Activated T-cell treated with anti-CD3 and anti-CD28 coated beads for 48 hours (primary cell): ENCODE data around the gene LACC1.

ENCODE experiments used
- DNase-seq: peaks from one replicate; pipeline ENCODE4 v3.0.0-alpha.2; 2020; ENCODE audit warnings: low read depth

Gene LACC1

DNA sequence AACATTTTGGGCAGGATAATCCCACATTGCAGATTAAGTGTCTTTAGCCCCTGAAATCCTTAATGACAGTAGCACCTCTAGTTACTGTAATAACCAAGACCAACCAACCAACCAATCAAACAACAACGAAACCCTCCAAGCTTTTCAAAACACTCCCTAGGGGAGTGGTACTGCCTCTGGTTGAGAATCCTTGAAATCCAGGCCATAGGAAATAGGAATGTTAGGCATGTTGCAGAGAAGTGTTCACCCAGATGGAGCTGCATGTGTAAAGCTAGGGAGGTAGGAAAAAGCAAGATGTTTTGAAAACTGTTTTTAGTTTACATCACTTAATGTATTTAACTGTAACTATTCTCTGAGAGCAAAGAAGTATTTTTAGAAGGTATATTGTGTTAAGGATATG lies 4.5 kb downstream of the LACC1 start:
- DNase-seq = no peak

DNA sequence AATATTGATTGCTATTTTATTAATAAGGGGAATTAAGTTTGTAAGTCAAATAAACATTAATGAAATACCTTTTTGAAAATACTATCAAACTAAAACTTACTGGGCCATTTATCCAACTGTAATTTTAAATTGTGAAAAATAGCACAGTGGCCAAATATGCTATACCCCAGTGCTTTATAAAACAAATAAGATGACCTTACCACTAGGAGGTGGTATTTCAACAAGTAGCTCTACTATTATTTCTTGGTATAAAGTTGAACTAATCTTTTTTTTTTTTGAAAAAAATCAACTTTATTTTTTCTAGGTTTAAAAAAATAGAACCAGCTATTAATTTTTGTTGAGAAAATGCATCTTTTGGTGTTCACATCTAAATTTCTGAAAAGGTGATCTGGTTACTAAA lies 14.7 kb downstream of the LACC1 start:
- DNase-seq = no peak

DNA sequence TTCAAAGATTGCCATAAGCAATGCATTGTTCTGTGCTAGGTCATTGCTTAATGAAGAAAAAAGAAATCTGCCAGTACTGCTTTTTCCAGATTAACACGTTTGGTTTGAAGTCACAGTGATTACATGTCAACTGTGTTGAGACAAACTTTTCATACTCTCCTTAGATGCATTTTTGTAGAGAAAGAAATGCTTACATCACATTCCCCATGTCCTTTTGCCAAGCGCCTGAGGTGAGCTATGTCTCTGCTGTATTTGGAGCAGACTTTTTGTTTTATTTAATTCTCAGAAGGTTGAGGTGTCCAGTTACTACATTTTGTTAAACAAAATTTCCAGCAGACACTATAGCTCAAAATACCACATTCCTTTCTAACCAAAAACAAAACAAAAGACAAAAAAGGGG lies 16.2 kb downstream of the LACC1 start:
- DNase-seq = no peak

DNA sequence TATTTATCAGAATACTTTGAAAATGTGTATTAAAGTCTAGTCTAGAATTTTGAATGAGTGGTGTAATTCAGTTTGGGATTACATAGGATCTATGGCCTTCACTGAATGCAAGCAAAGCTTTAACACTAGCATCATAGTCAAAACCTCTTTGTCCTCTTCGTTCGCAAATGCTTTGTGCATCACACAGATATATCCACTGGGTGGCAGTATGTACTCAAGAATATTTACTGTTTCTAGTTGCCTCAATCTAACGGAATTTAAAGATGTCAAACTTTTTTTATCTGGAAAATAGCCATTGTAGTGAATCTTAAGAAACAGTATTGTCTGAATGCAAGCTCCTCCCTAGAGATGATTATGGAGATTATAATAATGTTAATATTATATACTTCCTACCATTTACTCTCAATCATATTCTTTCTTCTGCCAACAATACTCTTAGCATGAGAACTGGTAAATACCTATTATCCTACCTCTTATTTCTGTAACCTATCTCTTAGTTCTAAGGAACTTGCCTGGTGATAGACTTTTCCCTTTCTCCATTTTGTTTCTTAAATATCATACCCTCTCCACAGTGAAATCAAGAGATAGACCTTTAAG lies 25.8 kb downstream of the LACC1 start:
- no peak for DNase-seq

DNA sequence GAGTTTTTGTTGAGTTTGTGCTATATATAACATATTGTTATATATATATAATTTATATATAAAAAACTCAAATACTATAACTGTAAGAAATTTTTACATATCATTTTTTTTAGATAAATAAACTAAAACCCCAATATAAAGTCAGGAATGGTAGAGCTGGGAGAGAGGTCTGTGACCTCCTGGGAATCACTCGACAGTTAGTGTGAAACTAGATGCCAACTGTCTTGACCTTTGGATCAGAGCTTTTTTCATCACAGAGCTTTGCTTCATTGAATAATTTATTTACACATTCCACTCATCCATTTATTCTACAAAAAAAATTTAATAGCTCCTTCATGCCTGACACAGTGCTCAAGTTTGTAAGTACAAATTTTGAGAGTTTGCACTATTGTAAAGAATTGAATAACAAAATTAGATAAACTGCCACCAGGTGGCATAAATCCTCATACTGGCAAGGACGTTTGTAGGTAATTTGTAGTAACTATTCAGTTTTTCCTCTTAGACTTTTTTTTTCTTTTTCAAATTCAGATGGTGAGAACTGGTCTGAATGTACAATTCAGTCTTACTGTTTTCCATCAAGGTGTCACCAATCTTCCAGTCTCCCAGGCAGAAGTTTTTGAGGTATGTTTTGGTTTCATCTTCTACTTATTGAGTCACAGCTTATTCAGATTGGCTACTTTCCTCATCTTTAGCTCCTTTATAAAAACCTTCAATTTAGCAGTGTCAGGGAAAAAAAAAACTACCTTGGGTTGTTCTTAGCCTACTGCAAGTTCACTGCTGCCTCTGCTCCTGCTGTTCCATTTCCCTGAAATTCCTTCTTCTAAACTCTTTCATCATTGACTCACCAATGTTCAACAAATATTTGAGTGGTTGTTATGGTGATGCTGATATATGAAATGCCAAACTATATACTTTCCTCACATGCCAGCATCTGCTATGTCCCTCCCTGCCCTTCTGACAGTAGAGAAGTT lies 28.7 kb downstream of the LACC1 start:
- DNase-seq = no peak

DNA sequence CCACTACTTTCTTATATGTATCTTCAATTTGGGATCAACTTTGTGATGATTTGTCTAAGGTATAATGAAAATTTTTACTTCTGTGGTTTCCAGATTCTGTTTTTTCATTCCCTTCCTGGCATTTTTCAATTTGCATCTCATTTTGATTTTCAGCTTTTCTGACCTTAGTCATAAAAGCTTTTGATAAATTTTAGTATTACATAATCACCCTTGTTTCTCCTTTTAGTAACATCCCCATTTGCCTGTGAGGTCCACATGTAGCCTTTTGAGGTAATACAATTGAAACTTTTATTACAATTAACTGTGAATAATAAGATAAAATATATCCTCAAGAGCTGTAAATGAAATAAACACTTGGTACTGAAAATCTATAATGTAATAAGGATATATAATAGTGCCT lies 31.2 kb downstream of the LACC1 start:
- DNase-seq = no peak

DNA sequence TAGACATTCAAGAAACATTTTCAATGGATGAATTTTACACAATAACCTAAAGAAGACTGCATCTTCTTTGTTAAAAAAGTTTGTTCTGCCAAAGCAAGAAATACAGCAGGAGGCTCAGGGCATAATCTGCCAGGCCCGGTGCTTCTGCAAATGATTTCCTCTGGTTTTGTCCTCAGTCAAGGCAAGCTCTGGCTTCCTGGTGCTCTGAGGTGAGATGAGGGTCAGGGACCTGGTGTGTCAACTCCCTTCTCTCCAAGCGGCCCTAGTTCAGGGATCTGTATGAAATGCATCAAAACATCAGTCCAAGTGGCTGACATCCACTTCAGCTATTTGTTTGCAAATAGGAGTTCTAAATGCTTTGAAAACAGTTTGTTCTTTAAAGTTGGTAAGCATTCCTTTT lies 31.6 kb downstream of the LACC1 start:
- no peak for DNase-seq

DNA sequence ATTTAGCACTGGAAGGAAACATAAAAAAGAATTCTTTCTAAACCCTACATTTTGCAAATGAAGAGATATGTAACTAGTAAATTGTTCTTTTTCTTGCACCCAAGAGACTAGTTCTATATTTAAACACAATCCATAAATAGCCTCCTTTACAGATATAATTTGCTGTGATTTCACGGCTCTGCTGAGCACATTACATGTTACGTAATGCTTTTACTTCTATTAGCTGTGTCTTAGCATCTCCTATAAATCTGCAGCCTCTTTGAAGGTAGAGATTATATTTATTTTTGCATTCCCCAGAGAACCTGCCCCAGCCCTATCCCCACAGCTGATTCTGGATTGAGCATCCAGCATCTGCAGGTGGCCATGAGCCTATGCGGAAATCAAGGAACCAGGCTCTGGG lies 32.2 kb downstream of the LACC1 start:
- no peak for DNase-seq

DNA sequence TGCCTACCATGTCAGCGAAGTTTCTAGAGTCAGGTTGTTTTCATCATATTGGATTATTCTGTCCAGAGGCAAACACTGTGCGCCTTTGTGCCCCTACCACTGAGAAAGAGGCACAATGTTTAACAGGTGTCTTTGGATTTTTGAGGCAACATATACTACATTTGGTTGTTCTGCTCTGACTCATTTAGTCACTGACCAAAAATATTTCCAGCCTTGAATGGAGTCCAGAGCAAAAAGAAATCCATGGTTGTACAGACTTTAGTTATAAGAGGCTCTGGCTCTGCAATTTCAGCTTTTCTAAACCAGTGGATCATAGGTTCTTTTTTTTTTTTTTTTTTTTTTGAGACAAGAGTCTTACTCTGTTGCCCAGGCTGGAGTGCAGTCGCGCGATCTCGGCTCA lies 35.7 kb downstream of the LACC1 start:
- no peak for DNase-seq

DNA sequence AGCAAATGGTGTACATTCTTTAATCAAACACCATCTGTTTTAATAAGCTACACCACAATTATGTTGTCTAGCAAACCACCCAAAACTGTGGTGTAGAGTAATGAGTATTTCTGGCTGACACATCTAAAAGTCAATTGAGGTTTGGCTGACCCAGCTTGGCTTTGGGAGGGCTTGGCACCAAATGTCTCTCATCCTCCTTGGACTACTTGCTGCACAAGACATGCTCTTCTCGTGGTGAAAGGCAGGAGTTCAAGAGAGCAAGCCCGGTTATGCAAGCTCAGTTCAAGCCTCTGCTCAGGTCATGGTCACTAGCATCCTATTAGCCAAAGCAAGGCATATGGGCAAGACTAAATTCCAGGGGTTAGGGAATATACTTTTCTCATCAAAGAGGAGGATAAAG lies 37.1 kb downstream of the LACC1 start:
- no peak for DNase-seq

DNA sequence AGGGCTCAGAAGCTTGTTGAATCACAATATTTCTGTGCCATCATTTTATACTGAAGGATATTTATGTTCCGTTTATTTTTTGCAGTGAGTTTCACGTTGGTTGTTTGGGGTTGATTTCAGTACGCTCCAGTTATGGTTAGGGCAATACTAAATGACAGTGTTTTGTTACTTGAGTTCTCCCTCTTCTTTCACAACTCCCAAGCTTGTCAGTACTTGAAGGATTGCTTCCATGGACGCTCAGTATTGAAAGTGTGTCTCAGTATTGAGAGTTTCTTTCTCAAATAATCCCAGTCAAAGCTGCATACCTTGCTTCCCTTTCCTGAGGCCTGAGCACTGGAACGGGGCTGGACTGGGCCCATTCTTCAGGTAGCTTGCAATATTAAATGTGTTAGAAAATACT lies 38.9 kb downstream of the LACC1 start:
- DNase-seq = no peak

DNA sequence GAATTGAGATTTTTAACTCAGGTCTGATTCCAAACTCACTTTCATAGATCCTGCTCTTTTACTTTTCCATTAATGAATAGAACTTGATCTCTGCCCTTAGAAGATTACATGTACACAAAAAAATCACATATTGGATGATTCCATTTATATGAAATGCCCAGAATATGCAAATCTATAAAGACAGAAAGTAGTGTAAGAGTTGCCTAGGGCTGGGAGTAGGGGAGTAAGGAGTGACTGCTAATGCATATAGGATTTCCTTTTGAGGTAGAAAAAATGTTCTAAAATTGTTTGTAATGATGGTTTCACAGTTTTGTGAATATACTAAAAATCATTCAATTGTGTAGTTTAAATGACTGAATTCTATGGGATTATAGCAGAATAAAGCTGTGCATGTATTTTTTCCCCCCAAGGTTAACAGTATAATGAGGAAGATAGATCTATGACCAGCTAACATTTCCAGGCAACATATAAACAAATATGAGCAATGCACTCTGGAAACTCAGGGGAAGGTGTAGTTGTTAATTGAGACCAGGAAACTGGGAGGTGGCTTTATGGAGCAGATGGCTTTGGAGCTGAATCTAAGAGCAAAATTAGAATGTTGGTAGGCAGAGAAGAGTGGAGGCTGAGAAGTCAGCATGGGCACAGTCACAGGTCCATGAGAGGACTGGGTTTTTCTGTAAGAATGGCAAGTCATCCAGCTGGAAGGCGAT lies 41.4 kb downstream of the LACC1 start:
- no peak for DNase-seq

DNA sequence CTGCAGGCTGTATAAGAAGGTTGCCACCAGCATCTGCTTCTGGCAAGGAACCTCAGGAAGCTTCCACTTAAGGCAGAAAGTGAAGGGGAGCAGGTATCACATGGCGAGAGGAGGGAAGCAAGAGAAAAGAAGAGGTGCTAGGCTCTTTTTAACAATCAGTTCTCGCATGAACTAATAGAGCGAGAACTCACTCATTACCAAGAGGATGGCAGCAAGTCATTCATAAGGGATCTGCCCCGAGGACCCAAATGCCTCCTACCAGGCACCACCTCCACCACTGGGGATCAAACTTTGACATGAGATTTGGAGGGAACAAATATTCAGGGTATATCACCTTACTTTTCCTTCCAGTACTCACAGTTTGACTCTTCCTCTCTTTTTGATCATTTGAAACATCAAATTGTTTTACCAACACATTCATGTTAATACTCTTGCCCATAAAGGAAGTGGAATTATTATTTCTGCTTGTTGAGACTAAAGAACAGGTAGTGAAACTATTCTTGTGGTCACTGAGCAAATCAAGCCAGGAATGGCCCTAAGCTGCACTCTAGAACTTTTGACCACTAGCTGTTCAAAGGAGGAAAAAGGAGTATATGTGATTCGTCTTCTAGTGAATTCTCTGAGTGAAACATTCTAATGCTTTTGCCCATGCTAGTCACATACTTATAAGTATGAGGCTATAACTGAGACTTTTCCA lies 45.0 kb downstream of the LACC1 start:
- DNase-seq = no peak

DNA sequence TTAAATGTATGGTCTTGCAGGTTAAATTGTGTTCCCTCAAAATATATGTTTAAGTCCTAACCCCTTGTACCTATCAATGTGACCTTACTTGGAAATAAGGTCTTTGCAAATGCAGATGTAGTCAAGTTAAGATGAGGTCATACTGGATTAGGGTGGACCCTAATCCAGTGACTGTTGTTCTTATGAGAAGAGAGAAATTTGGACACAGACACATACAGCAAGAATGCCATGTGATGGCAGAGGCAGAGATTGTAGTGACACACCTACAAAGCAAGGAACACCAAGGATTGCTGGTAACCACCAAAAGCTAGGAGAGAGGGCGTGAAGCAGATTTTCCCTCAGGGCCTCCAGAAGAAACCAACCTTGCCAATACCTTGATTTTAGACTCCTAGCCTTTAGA lies 50.2 kb downstream of the LACC1 start:
- DNase-seq = no peak

DNA sequence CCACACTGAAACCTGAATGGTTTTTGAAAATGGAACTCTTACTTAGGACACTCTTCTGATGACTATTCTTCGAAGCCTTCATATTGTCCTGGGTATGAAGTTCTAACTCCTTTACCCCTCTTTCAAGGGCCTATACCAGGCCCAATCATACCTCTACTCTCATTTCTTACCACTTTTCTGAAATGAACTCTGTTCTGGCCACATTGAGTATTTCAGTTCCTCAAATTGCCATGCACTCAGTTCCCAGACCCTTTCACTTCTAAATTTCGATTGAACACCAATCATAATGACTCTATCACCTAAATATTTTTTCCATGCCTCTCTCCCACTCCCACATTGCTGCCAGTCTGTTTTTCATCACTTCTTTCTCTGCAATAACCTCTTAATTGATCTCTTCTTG lies 53.7 kb downstream of the LACC1 start:
- no peak for DNase-seq

DNA sequence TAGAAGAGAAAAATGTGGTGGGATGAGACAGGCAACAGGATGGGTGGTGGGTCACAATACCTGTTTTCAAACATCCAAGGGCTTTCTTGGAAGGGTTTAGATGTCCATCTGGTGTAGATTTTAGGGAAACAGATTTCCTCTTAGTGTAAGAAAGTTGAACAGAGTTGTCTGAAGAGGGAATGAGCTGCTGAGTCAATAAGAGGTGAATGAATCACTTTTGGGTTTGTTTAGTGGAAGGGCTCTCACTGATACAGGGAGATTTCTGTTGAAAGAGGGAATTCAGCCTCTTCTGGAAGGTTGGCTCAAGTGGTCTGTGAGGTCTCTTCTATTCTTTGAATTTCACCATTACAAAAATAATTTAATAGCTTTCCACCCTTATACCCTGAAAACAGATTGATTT lies 54.6 kb downstream of the LACC1 start:
- no peak for DNase-seq

DNA sequence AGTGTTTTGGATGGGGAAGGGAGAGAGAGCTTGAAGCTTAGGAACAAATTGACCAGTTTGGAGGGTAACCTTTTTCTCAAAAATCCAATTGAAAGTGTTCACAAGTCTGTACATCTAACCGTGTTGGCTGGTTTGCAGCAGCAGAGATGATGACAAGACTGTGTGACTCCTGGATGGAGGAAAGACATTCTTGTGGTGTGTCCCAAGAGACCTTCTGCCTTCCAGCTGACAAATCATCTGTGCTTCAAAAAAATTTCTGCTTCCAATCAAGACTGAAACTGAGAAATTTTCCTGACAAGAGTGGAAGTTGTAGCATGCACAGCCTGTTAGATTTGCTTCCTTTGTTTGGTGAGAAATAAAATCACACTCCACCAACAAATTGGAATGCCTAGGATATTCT lies 56.2 kb downstream of the LACC1 start:
- DNase-seq = no peak

DNA sequence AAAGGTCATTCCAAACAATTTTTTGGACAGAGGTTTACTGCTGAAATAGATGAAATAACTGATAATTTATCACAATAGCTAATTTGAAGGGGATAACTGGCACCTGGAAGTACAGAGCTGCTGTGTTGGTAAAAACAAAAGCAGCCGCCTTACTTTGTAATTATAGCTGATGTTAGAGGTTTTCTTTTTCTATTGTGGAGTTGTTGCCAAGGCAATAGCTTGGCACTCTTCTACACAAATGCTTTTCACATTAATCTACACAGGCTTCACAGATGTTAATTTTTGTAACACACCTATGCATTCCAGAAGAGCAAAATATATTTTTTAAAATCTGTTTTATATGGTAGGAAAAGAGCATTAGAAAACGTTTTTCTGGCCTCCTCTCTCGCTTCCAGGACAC lies 56.9 kb downstream of the LACC1 start:
- no peak for DNase-seq

DNA sequence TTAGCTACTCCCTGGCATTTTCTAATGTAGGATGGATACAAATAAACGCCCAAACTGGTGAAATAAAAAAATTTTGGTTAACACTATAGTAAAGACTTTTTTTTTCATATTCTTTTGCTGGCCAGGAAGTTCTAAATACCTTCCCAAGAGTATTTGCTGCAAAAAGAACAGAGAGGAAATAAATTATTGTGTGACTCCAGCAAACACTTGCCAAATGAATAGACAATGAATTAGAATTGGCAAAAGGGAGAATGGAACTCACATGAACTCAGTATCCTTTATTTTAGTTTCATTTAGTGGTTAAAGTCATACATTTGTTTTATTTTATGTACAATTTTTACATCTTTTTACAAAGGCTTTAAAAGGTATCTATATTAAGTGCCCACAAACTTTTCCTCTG lies 58.1 kb downstream of the LACC1 start:
- DNase-seq = no peak

DNA sequence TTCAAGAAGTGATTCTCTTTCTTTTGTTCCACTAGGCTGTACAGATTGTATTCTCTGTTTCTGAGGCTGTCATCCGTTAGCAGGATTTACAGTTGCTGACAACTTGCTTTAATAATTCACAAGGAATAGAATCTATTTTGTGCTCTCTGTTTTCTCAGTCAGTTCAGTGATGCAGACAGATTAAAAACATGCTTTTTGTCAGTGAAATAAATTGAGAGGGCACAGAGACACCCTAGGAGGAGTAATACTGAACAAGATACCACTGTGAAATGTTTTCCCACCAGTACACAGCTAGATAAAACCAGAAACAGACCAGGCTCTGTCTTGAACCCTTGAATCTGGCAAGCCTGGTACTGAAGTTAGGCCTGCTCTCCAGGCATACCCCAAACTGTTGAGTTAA lies 58.7 kb downstream of the LACC1 start:
- DNase-seq = no peak

DNA sequence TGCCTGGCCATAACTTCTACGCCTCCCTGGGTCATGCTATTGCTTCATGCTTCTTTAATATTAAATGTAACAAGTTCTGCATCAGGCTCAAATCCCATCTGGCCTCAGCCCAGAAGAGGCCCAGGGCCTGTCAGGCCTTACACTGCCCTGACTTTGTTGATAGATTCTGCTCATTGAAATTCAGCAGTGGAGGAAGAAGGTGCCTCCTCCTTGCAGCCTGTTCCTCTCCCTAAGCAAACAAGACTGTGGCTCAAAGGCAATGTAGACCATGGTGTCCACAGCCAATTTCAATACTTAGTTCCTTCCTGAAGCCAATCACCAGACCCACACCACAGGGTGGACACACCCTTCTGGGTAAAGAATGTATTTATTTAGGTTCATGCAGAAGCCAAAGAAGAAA lies 59.4 kb downstream of the LACC1 start:
- no peak for DNase-seq

DNA sequence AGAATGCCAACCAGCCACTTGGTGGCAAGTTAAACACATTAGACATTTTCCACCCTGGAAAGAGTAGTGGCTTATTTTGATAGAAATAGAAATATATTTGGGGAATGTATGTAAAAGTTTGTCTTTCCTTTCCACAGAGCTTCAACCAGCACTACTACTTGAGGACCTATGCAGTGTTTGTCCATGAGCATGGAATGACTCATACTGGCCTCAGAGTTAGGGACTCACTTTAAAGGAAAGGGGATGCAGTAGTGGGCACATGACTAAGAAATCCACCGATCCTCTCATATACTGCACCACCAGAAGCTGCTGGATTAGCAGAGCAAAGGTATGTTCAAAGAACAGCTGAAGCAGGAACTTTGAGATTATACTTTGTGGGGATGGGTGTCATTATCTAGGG lies 62.6 kb downstream of the LACC1 start:
- DNase-seq = no peak
